ENCODE data around the gene CD79A. TPM values are rescaled to one million over a fixed set of nuclear protein-coding genes. Genes with fewer than 3 reads are reported as not detected.

The CD79A gene
- polyA plus RNA-seq, 2 donors = 0.31 to 0.57 TPM

GRCh38 chr19:41928754-41929535 is 51.9 kb downstream of the CD79A start:
- Histone ChIP-seq H3K4me1 (ENCODE audit: control insufficient read depth in 2 of 2, insufficient read depth in 2 of 2, low read length in 1 of 2) (peaks cover 0 to 10% of the 10 kb centered on the region in 2 donors), H3K36me3 (ENCODE audit: control insufficient read depth in 2 of 2, insufficient read depth in 2 of 2, low read length in 1 of 2) (no peaks in the 10 kb centered on the region), H3K4me3 (ENCODE audit: low read depth in 1 of 2, low read length in 2 of 2) (peak overlapping the region; percentile 25 to 53), H3K9me3 (ENCODE audit: control insufficient read depth in 2 of 2, insufficient read depth in 1 of 2, low read depth in 1 of 2, low read length in 1 of 2) (no peaks in the 10 kb centered on the region), H3K27me3 (ENCODE audit: control insufficient read depth in 1 of 2, insufficient read depth in 2 of 2, low read length in 2 of 2) (peaks cover 4 to 43% of the 10 kb centered on the region in 2 donors), H3K27ac (ENCODE audit: low read depth in 2 of 2, low read length in 1 of 2) (no peak overlapping the region)
- 3% methylated on average over 20 to 29 of the region's 29 CpGs for WGBS, 2 donors

GRCh38 chr19:41929536-41930071 is 52.5 kb downstream of the CD79A start:
- Histone ChIP-seq H3K9me3 (ENCODE audit: control insufficient read depth in 2 of 2, insufficient read depth in 1 of 2, low read depth in 1 of 2, low read length in 1 of 2) (no peaks in the 10 kb centered on the region), H3K27me3 (ENCODE audit: control insufficient read depth in 1 of 2, insufficient read depth in 2 of 2, low read length in 2 of 2) (peaks cover 4 to 43% of the 10 kb centered on the region in 2 donors), H3K27ac (ENCODE audit: low read depth in 2 of 2, low read length in 1 of 2) (no peak overlapping the region), H3K4me1 (ENCODE audit: control insufficient read depth in 2 of 2, insufficient read depth in 2 of 2, low read length in 1 of 2) (peaks cover 0 to 10% of the 10 kb centered on the region in 2 donors), H3K4me3 (ENCODE audit: low read depth in 1 of 2, low read length in 2 of 2) (no peak overlapping the region), H3K36me3 (ENCODE audit: control insufficient read depth in 2 of 2, insufficient read depth in 2 of 2, low read length in 1 of 2) (no peaks in the 10 kb centered on the region)
- 26 to 32% methylated on average over 14 of the region's 14 CpGs for WGBS, 2 donors

DNA sequence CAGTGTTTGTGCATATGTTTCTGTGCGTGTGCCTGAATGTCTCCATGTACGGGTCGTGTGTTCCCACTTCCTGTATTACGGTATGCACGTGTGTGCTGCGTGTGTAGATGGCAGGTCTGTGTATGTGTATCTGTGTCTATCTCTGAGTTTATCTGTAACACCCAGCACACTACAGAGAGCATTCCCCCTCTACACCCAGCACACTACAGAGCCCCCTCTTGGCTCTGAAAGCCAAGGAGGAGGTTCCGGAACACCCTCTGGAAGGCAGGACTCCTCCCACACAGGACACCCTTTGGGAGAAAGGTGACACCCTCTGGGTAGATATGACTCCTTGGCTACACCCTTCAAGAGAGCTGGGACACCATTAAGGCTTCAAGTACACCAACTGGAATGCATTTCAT is 53.2 kb downstream of the CD79A start:
- H3K27me3 ChIP-seq (ENCODE audit: control insufficient read depth in 1 of 2, insufficient read depth in 2 of 2, low read length in 2 of 2) = peaks cover 4 to 43% of the 10 kb centered on the region in 2 donors
- H3K4me1 ChIP-seq (ENCODE audit: control insufficient read depth in 2 of 2, insufficient read depth in 2 of 2, low read length in 1 of 2) = peaks cover 0 to 13% of the 10 kb centered on the region in 2 donors
- no peak overlapping the region for H3K4me3 ChIP-seq (ENCODE audit: low read depth in 1 of 2, low read length in 2 of 2)
- H3K9me3 ChIP-seq (ENCODE audit: control insufficient read depth in 2 of 2, insufficient read depth in 1 of 2, low read depth in 1 of 2, low read length in 1 of 2) = no peaks in the 10 kb centered on the region
- WGBS, 2 donors = 21 to 34% methylated on average over 7 of the region's 7 CpGs
- no peaks in the 10 kb centered on the region for H3K36me3 ChIP-seq (ENCODE audit: control insufficient read depth in 2 of 2, insufficient read depth in 2 of 2, low read length in 1 of 2)
- H3K27ac ChIP-seq (ENCODE audit: low read depth in 2 of 2, low read length in 1 of 2) = no peak overlapping the region

Other genes with a start within 250 kb of the CD79A start
- gene CEACAM7, start 189.0 kb upstream of the CD79A start, polyA plus RNA-seq = 10 to 100 TPM; 59.6 to 96.6 TPM
- 100 to 1,000 TPM; 148 to 172 TPM for gene CEACAM5, start 168.7 kb upstream of the CD79A start, polyA plus RNA-seq
- 100 to 1,000 TPM; 120 to 141 TPM for gene CEACAM6, start 121.7 kb upstream of the CD79A start, polyA plus RNA-seq
- gene CEACAM3, start 80.7 kb upstream of the CD79A start, polyA plus RNA-seq = 1 to 10 TPM in 1 of 2 donors, under 1 TPM in 1; 0.76 to 3.1 TPM
- not detected for gene LYPD4, start 32.6 kb upstream of the CD79A start, polyA plus RNA-seq
- under 1 TPM in 1 of 2 donors, not detected in 1; 0.18 TPM for gene DMRTC2, start 32.2 kb upstream of the CD79A start, polyA plus RNA-seq
- 1,000 to 10,000 TPM; 2,678 to 3,536 TPM for gene RPS19, start 17.0 kb upstream of the CD79A start, polyA plus RNA-seq
- gene ARHGEF1, start 5.9 kb downstream of the CD79A start, polyA plus RNA-seq = 100 to 1,000 TPM in 1 of 2 donors, 10 to 100 TPM in 1; 51.2 to 104 TPM
- under 1 TPM; 0.07 to 0.24 TPM for gene ERFL, start 51.2 kb downstream of the CD79A start, polyA plus RNA-seq
- gene RABAC1, start 82.0 kb downstream of the CD79A start, polyA plus RNA-seq = 100 to 1,000 TPM in 1 of 2 donors, 10 to 100 TPM in 1; 77.7 to 121 TPM
- gene ATP1A3, start 117.0 kb downstream of the CD79A start, polyA plus RNA-seq = under 1 TPM; 0.12 TPM
- gene GRIK5, start 192.9 kb downstream of the CD79A start, polyA plus RNA-seq = 1 to 10 TPM; 1.1 to 1.4 TPM
- 1 to 10 TPM; 6.5 to 8.9 TPM for gene ZNF574, start 198.9 kb downstream of the CD79A start, polyA plus RNA-seq